ENCODE measurements around the gene KCNG4.

GRCh38 chr16:84191466-84191865 is 48.3 kb downstream of the KCNG4 start:
- TF ChIP-seq, protein P1, sequence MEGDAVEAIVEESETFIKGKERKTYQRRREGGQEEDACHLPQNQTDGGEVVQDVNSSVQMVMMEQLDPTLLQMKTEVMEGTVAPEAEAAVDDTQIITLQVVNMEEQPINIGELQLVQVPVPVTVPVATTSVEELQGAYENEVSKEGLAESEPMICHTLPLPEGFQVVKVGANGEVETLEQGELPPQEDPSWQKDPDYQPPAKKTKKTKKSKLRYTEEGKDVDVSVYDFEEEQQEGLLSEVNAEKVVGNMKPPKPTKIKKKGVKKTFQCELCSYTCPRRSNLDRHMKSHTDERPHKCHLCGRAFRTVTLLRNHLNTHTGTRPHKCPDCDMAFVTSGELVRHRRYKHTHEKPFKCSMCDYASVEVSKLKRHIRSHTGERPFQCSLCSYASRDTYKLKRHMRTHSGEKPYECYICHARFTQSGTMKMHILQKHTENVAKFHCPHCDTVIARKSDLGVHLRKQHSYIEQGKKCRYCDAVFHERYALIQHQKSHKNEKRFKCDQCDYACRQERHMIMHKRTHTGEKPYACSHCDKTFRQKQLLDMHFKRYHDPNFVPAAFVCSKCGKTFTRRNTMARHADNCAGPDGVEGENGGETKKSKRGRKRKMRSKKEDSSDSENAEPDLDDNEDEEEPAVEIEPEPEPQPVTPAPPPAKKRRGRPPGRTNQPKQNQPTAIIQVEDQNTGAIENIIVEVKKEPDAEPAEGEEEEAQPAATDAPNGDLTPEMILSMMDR (optimal IDR thresholded peaks at IDR 0.05 in 1 of 3, IDR thresholded peaks at IDR 0.05 in 1 of 3, conservative IDR thresholded peaks at IDR 0.05 in 1 of 3; ENCODE audit: extremely low read depth in 1 of 3, insufficient read depth in 2 of 3, low read length in 3 of 3) = no peak
- no peak for TF ChIP-seq EZH2 (IDR thresholded peaks at IDR 0.05; ENCODE audit: low read length)

Measured in keratinocyte (primary cell).